Astrocyte (in vitro differentiated cells and primary cell): ENCODE results near the gene GP1BA. TPM values are rescaled to one million over a fixed set of nuclear protein-coding genes. Genes with fewer than 3 reads are reported as not detected.

Source experiments
- DNase-seq: peaks from one replicate; pipeline ENCODE4 v3.0.0-alpha.2; 2010; ENCODE audit warnings: low read depth
- FAIRE-seq: peaks from 2 replicates; lab custom pipeline; 2011; peaks lifted over from hg19 to GRCh38; lab: Jason Lieb, UNC
- H2AFZ ChIP-seq: 2 replicates; pipeline ENCODE4 v1.6.0; 2012; ENCODE audit warnings: low read depth, low read length, inconsistent platforms
- H3K27ac ChIP-seq: 2 replicates; pipeline ENCODE4 v1.5.1; 2011; ENCODE audit warnings: low read depth, low read length, inconsistent platforms
- H3K27me3 ChIP-seq: 2 replicates; pipeline ENCODE4 v1.6.0; 2011; ENCODE audit warnings: low read length, inconsistent platforms; ENCODE audit not compliant: insufficient read depth
- H3K36me3 ChIP-seq: 2 replicates; pipeline ENCODE4 v1.5.1; 2011; ENCODE audit warnings: low read length, inconsistent platforms; ENCODE audit not compliant: insufficient read depth
- H3K4me1 ChIP-seq: 2 replicates; pipeline ENCODE4 v1.5.1; 2011; ENCODE audit warnings: low read length, inconsistent platforms; ENCODE audit not compliant: insufficient read depth
- H3K4me2 ChIP-seq: 2 replicates; pipeline ENCODE4 v1.6.0; 2012; ENCODE audit warnings: low read length, inconsistent platforms
- H3K4me3 ChIP-seq: 2 replicates; pipeline ENCODE4 v1.5.1; 2011; ENCODE audit warnings: low read depth, mild to moderate bottlenecking, low read length, inconsistent platforms; ENCODE audit not compliant: insufficient read depth
- H3K79me2 ChIP-seq: 2 replicates; pipeline ENCODE4 v1.6.0; 2012; ENCODE audit warnings: mild to moderate bottlenecking, low read length, inconsistent platforms; ENCODE audit not compliant: insufficient read depth
- H3K9ac ChIP-seq: 2 replicates; pipeline ENCODE4 v1.6.0; 2012; ENCODE audit warnings: mild to moderate bottlenecking, low read length, inconsistent platforms
- H3K9me3 ChIP-seq: 2 replicates; pipeline ENCODE4 v1.5.1; 2012; ENCODE audit warnings: low read depth, mild to moderate bottlenecking, low read length, inconsistent platforms; ENCODE audit not compliant: insufficient read depth
- H4K20me1 ChIP-seq: 2 replicates; pipeline ENCODE4 v1.6.0; 2012; ENCODE audit warnings: low read length, inconsistent platforms; ENCODE audit not compliant: insufficient read depth
- H3K27ac Mint-ChIP-seq: one replicate; pipeline ENCODE4 v1.8.0; 2021; ENCODE audit warnings: mild to moderate bottlenecking, mixed read lengths; ENCODE audit not compliant: unreplicated experiment
- H3K27me3 Mint-ChIP-seq: one replicate; pipeline ENCODE4 v1.8.0; 2021; ENCODE audit warnings: low read depth, mixed read lengths; ENCODE audit not compliant: unreplicated experiment
- H3K36me3 Mint-ChIP-seq: one replicate; pipeline ENCODE4 v1.8.0; 2021; ENCODE audit warnings: low read depth, mixed read lengths; ENCODE audit not compliant: unreplicated experiment
- H3K4me1 Mint-ChIP-seq: one replicate; pipeline ENCODE4 v1.8.0; 2021; ENCODE audit warnings: low read depth, mixed read lengths; ENCODE audit not compliant: unreplicated experiment
- H3K4me3 Mint-ChIP-seq: one replicate; pipeline ENCODE4 v1.8.0; 2021; ENCODE audit warnings: mild to moderate bottlenecking, moderate library complexity, mixed read lengths; ENCODE audit not compliant: unreplicated experiment
- H3K9me3 Mint-ChIP-seq: one replicate; pipeline ENCODE4 v1.8.0; 2021; ENCODE audit warnings: mild to moderate bottlenecking, mixed read lengths; ENCODE audit not compliant: unreplicated experiment
- CTCF ChIP-seq: IDR thresholded peaks from 2 replicates; pipeline ENCODE4 v1.5.1; 2011; ENCODE audit warnings: low read depth, mild to moderate bottlenecking, inconsistent platforms, low read length, moderate library complexity; ENCODE audit not compliant: insufficient read depth
- EZH2 ChIP-seq: IDR thresholded peaks from 2 replicates; pipeline ENCODE4 v1.6.1; 2012; ENCODE audit warnings: mild to moderate bottlenecking, low read length, inconsistent platforms; ENCODE audit not compliant: insufficient read depth
- total RNA-seq: library from RNA; stranded (reverse); gene quantifications from 2 replicates; pipeline ENCODE4 v1.2.1, GENCODE V29; 2021

Gene GP1BA
- total RNA-seq, 1 donor from 2014 or later = 0.09 TPM

DNA sequence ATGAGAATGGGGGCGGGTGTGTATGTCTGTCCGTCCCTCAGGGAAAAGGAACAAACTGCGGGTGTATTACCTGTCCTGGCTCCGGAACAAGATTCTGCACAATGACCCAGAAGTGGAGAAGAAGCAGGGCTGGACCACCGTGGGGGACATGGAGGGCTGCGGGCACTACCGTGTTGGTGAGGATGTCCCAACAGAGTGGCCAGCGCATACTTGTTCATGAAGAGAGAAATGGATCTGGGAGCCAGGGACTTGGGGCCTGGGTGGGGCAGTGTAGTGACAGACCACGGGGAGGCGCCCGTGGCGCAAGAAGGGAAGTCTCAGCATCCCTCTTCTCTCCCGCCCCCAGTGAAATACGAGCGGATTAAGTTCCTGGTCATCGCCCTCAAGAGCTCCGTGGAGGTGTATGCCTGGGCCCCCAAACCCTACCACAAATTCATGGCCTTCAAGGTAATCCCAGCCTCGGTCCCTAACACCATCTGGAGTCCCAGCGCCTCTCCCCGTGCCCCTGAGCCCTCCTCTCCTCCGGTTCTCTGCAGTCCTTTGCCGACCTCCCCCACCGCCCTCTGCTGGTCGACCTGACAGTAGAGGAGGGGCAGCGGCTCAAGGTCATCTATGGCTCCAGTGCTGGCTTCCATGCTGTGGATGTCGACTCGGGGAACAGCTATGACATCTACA lies 36.3 kb upstream of the GP1BA start:
- Histone ChIP-seq H3K27ac (no peak overlapping the region), H2AFZ (no peak overlapping the region), H3K4me2 (no peak overlapping the region), H3K27me3 (peaks cover 2% of the 10 kb centered on the region), H3K4me1 (peaks cover 6% of the 10 kb centered on the region), H3K79me2 (no peaks in the 10 kb centered on the region), H3K4me3 (no peak overlapping the region), H3K9me3 (no peaks in the 10 kb centered on the region), H3K36me3 (peaks cover 12% of the 10 kb centered on the region), H3K9ac (no peak overlapping the region), H4K20me1 (peaks cover 3% of the 10 kb centered on the region)
- Mint-ChIP-seq H3K4me3 (no peak overlapping the region), H3K27ac (no peak overlapping the region), H3K27me3 (no peaks in the 10 kb centered on the region), H3K4me1 (no peaks in the 10 kb centered on the region), H3K36me3 (peaks cover 16% of the 10 kb centered on the region), H3K9me3 (no peaks in the 10 kb centered on the region)
- FAIRE-seq (no peak), DNase-seq (no peak)
- no peak for TF ChIP-seq EZH2
- TF ChIP-seq CTCF = no peak

DNA sequence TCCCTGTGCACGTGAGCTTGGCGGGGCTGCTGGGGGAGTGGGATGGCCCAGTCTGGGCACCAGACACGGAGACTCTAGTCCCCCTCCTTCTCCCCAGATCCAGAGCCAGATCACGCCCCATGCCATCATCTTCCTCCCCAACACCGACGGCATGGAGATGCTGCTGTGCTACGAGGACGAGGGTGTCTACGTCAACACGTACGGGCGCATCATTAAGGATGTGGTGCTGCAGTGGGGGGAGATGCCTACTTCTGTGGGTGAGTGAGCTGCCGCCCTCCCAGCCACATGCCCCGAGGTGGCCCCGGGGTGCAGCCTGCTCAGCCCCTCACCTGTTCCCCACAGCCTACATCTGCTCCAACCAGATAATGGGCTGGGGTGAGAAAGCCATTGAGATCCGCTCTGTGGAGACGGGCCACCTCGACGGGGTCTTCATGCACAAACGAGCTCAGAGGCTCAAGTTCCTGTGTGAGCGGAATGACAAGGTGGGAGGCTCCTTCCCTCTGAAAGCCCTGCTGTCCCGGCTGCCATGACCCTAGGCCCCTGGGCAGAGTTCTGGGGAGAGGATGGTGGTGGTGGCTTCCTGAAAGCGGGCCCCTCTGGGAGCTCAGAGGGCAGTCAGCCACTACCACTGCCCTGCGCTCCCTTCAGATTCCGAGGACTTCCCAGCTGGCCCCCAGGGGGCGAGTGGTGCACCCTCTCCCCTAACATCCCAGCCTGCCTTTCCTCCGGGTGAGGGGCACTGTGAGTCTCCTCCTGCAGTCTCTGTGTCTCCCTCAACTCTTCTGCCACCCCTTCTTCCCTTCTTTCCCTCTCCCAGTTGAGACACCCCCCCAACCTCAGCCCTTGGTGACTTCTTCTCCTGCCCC lies 35.5 kb upstream of the GP1BA start:
- H3K9me3 ChIP-seq = no peaks in the 10 kb centered on the region
- peaks cover 6% of the 10 kb centered on the region for H3K4me1 ChIP-seq
- Mint-ChIP-seq H3K27ac (no peak overlapping the region), H3K4me1 (no peaks in the 10 kb centered on the region), H3K36me3 (peaks cover 18% of the 10 kb centered on the region), H3K9me3 (no peaks in the 10 kb centered on the region), H3K4me3 (no peak overlapping the region), H3K27me3 (no peaks in the 10 kb centered on the region)
- H3K9ac ChIP-seq = no peak overlapping the region
- peaks cover 3% of the 10 kb centered on the region for H4K20me1 ChIP-seq
- H3K27ac ChIP-seq = no peak overlapping the region
- H3K79me2 ChIP-seq = no peaks in the 10 kb centered on the region
- no peak overlapping the region for H3K4me2 ChIP-seq
- FAIRE-seq = no peak
- DNase-seq = no peak
- H3K36me3 ChIP-seq = peaks cover 12% of the 10 kb centered on the region
- no peak overlapping the region for H2AFZ ChIP-seq
- TF ChIP-seq EZH2 (no peak), CTCF (no peak)
- H3K4me3 ChIP-seq = no peak overlapping the region
- peaks cover 2% of the 10 kb centered on the region for H3K27me3 ChIP-seq
